Body of pancreas (tissue), 4 donors: ENCODE results near the gene NFKB1.

Experiments used
- POLR2A ChIP-seq, 3 donors: fragments of 450-650 bp; IDR thresholded peaks; one replicate each; pipeline ENCODE4 v1.6.1; 2016; ENCODE audit warnings: antibody characterized with exemption in 3 of 3, mild to moderate bottlenecking in 2 of 3
- TF ChIP-seq, protein P1 (sequence below), 7 experiments: fragments of 450-650 bp in 4 of 7; fragments of 200-600 bp in 3 of 7; sonication (generic) in 3 of 7; IDR thresholded peaks; one replicate each; pipeline ENCODE4 v1.5.1; 2016 to 2019; ENCODE audit warnings: antibody characterized with exemption in 7 of 7

DNA sequence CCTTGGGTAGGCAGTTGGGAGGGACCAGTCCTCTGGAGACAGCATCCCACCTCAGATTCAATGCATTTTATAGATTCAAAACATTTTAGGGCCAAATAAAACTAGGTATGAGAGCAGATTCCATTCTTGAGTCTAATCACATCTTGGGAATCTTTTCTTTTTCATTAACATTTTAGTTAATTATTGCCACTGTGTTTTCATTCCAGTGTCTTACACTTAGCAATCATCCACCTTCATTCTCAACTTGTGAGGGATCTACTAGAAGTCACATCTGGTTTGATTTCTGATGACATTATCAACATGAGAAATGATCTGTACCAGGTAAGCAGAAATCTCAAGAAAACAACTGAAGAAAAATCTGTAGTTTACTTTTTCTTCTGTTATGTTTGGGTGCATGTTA lies 99.5 kb downstream of the NFKB1 start:
- TF ChIP-seq, protein P1, sequence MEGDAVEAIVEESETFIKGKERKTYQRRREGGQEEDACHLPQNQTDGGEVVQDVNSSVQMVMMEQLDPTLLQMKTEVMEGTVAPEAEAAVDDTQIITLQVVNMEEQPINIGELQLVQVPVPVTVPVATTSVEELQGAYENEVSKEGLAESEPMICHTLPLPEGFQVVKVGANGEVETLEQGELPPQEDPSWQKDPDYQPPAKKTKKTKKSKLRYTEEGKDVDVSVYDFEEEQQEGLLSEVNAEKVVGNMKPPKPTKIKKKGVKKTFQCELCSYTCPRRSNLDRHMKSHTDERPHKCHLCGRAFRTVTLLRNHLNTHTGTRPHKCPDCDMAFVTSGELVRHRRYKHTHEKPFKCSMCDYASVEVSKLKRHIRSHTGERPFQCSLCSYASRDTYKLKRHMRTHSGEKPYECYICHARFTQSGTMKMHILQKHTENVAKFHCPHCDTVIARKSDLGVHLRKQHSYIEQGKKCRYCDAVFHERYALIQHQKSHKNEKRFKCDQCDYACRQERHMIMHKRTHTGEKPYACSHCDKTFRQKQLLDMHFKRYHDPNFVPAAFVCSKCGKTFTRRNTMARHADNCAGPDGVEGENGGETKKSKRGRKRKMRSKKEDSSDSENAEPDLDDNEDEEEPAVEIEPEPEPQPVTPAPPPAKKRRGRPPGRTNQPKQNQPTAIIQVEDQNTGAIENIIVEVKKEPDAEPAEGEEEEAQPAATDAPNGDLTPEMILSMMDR (IDR thresholded peaks at IDR 0.05) = no peak
- TF ChIP-seq POLR2A (IDR thresholded peaks at IDR 0.05) = no peak
